ENCODE results near the gene COMMD10. TPM values are rescaled to one million over a fixed set of nuclear protein-coding genes. Genes with fewer than 3 reads are reported as not detected.
A peak's percentile ranks its signal among the peaks of the same experiment; 100 is the strongest.
"Not testable (repeated sequence)": the region's sequence is repeated elsewhere in the genome, so short reads cannot be mapped to it uniquely, and the experiment has no call there.

The COMMD10 gene
- total RNA-seq, 1 donor from 2014 or later = 23.3 TPM

DNA sequence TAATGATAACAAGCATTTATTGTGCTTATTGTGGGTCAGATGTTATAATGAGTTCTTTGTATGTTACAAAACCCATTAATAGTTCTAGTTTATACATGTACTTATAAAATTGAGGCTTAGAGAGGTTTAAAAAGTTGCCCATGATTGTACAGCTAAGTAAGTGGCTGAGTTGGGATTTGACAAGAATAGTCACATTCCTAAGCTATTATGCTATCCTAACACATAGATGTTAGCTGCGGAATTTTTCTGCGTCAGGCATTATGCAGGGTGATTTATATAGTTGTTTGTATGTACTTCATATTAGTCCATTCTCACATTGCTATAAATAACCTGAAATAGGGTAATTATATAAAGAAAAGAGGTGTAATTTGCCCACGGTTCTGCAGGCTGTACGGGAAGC is 12.5 kb downstream of the COMMD10 start:
- Mint-ChIP-seq H3K4me1 (no peaks in the 10 kb centered on the region), H3K27ac (peak overlapping the region; percentile 56), H3K27me3 (ENCODE audit: low read depth) (no peaks in the 10 kb centered on the region), H3K36me3 (peaks cover 53% of the 10 kb centered on the region), H3K9me3 (peaks cover 14% of the 10 kb centered on the region), H3K4me3 (no peak overlapping the region)
- TF ChIP-seq, protein P1, sequence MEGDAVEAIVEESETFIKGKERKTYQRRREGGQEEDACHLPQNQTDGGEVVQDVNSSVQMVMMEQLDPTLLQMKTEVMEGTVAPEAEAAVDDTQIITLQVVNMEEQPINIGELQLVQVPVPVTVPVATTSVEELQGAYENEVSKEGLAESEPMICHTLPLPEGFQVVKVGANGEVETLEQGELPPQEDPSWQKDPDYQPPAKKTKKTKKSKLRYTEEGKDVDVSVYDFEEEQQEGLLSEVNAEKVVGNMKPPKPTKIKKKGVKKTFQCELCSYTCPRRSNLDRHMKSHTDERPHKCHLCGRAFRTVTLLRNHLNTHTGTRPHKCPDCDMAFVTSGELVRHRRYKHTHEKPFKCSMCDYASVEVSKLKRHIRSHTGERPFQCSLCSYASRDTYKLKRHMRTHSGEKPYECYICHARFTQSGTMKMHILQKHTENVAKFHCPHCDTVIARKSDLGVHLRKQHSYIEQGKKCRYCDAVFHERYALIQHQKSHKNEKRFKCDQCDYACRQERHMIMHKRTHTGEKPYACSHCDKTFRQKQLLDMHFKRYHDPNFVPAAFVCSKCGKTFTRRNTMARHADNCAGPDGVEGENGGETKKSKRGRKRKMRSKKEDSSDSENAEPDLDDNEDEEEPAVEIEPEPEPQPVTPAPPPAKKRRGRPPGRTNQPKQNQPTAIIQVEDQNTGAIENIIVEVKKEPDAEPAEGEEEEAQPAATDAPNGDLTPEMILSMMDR (IDR thresholded peaks at IDR 0.05; ENCODE audit: unreplicated experiment) = no peak
- DNase-seq (ENCODE audit: low spot score in 2 of 2, unreplicated experiment in 2 of 2) = no peak

DNA sequence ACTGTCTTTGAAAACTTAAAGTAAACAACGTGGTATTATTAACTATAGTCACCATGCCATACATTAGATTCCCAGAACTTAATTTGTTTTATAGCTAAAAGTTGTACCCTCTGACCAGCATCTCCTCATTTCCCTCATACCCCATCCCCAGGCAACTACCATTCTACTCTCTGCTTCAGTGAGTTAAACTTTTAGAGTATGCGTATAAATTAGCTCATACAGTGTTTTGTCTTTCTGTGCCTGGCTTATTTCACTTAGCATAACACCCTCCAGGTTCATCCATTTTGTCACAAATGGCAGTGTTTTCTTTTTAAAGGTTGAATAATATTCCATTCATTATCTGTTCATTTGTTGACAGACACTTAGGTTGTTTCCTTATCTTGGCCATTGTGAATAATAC is 14.2 kb downstream of the COMMD10 start:
- peaks cover 21% of the 10 kb centered on the region for H3K9me3 Mint-ChIP-seq
- H3K27ac Mint-ChIP-seq = no peak overlapping the region
- no peaks in the 10 kb centered on the region for H3K27me3 Mint-ChIP-seq (ENCODE audit: low read depth)
- no peak for DNase-seq (ENCODE audit: low spot score in 2 of 2, unreplicated experiment in 2 of 2)
- H3K4me3 Mint-ChIP-seq = no peak overlapping the region
- no peaks in the 10 kb centered on the region for H3K4me1 Mint-ChIP-seq
- peaks cover 55% of the 10 kb centered on the region for H3K36me3 Mint-ChIP-seq
- TF ChIP-seq, protein P1 (IDR thresholded peaks at IDR 0.05; ENCODE audit: unreplicated experiment) = no peak

DNA sequence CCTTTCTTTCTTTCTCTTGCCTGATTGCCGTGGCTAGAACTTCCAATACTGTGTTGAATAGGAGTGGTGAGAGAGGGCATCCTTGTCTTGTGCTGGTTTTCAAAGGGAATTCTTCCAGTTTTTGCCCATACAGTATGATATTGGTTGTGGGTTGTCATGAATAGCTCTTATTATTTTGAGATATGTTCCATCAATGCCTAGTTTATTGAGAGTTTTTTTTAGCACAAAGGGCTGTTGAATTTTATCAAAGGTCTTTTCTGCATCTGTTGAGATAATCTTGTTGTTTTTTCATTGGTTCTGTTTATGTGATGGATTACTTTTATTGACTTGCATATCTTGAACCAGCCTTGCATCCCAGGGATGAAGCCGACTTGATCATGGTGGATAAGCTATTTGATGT is 20.1 kb downstream of the COMMD10 start:
- H3K9me3 Mint-ChIP-seq = peaks cover 54% of the 10 kb centered on the region
- not testable (repeated sequence) for H3K4me1 Mint-ChIP-seq; H3K27me3 Mint-ChIP-seq (ENCODE audit: low read depth); H3K4me3 Mint-ChIP-seq; H3K27ac Mint-ChIP-seq; DNase-seq (ENCODE audit: low spot score in 2 of 2, unreplicated experiment in 2 of 2)
- H3K36me3 Mint-ChIP-seq = peaks cover 71% of the 10 kb centered on the region

DNA sequence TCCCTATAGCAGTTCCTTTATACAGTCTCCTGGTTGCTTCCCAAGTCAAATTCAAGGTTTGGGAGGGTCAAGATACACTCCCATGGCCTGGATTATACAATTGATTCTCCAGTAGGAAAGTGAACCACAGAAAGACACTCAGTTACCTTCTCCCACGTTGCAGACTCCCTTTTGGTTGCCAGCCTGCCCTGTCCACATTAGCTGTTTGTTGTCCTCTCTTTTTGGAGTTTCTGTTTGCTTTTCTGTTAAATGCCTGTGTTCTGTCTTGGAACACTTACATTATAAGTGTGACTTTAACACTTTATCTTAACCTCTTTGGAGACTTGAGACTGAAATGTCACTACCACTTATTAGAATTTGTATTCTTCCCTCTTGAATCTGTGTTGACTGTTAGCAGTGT is 30.3 kb downstream of the COMMD10 start:
- Mint-ChIP-seq H3K27me3 (ENCODE audit: low read depth) (no peaks in the 10 kb centered on the region), H3K4me1 (no peaks in the 10 kb centered on the region), H3K27ac (no peak overlapping the region), H3K4me3 (no peak overlapping the region), H3K9me3 (peaks cover 35% of the 10 kb centered on the region), H3K36me3 (peaks cover 38% of the 10 kb centered on the region)
- TF ChIP-seq, protein P1 (IDR thresholded peaks at IDR 0.05; ENCODE audit: unreplicated experiment) = no peak
- no peak for DNase-seq (ENCODE audit: low spot score in 2 of 2, unreplicated experiment in 2 of 2)

DNA sequence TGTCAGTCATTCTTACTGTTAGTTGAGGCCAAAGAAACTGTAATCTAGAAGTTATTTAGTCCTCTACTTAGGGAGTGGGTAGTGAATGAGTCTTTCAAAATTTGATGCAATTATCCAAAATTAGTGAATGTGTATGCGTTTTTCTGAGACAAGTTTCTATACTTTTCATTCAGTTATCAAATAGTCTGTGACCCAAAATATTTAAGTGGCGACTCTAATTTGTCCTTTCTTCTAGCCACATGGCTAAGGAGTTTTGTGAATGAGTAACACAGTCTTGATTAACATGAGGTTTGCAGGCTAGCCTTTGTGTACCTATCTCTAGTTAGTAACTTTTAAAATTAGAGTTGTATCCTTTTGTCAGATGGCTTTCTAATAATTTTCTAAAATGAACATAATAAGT is 45.6 kb downstream of the COMMD10 start:
- Mint-ChIP-seq H3K9me3 (peaks cover 3% of the 10 kb centered on the region), H3K4me1 (peaks cover 10% of the 10 kb centered on the region), H3K36me3 (peaks cover 9% of the 10 kb centered on the region), H3K4me3 (no peak overlapping the region), H3K27ac (no peak overlapping the region), H3K27me3 (ENCODE audit: low read depth) (no peaks in the 10 kb centered on the region)
- DNase-seq (ENCODE audit: low spot score in 2 of 2, unreplicated experiment in 2 of 2) = no peak
- TF ChIP-seq, protein P1 (IDR thresholded peaks at IDR 0.05; ENCODE audit: unreplicated experiment) = no peak

DNA sequence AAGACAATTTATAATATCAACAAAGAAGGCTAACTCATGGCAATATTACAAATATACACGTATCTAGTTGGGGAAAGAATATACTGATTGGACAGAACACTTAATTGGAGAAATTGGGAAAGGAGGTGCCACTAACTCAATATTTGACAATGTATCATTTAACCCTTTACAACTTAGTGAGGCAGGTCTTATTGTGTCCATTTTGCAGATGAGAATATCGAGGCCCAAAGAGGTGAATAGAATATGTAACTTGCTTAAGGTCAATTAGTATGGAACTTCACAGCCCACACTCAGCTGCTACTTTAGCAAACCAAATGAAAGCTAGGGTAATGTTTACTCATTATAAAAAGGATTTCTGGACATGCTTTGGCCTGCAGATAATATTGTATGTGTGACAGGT is 46.2 kb downstream of the COMMD10 start:
- H3K27me3 Mint-ChIP-seq (ENCODE audit: low read depth) = no peaks in the 10 kb centered on the region
- peaks cover 10% of the 10 kb centered on the region for H3K4me1 Mint-ChIP-seq
- no peak for DNase-seq (ENCODE audit: low spot score in 2 of 2, unreplicated experiment in 2 of 2)
- H3K9me3 Mint-ChIP-seq = no peaks in the 10 kb centered on the region
- TF ChIP-seq, protein P1 (IDR thresholded peaks at IDR 0.05; ENCODE audit: unreplicated experiment) = no peak
- H3K4me3 Mint-ChIP-seq = no peak overlapping the region
- H3K27ac Mint-ChIP-seq = no peak overlapping the region
- peaks cover 3% of the 10 kb centered on the region for H3K36me3 Mint-ChIP-seq

All from mesothelial cell of epicardium (in vitro differentiated cells).